ENCODE results near the gene SLC13A2.

Gene SLC13A2

GRCh38 chr17:28494445-28495188, 21.2 kb downstream of the SLC13A2 start:
- peak; percentile 36 for DNase-seq

- DNase-seq: no peak
These were observed 22.2 kb downstream of the SLC13A2 start for GRCh38 chr17:28495635-28496034.

- DNase-seq: no peak
These were observed 24.5 kb downstream of the SLC13A2 start for GRCh38 chr17:28497931-28498330.

- no peak for DNase-seq
These were observed 25.4 kb downstream of the SLC13A2 start for GRCh38 chr17:28498652-28499363.

DNA sequence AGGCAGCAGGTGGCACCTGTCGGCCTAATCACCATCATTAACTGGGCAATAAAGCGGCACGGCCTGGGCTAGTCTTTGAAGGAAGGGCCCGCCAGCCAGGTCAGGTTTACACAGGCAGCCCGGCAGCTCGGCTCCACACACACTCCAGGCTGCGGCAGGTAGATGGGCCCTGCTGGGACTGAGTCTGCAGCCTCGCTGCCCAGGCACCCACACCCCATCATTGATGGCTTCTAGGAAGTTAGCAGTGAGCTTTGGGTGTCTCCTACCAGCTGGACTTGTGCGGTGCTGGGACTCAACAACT, 25.9 kb downstream of the SLC13A2 start:
- DNase-seq: no peak

DNA sequence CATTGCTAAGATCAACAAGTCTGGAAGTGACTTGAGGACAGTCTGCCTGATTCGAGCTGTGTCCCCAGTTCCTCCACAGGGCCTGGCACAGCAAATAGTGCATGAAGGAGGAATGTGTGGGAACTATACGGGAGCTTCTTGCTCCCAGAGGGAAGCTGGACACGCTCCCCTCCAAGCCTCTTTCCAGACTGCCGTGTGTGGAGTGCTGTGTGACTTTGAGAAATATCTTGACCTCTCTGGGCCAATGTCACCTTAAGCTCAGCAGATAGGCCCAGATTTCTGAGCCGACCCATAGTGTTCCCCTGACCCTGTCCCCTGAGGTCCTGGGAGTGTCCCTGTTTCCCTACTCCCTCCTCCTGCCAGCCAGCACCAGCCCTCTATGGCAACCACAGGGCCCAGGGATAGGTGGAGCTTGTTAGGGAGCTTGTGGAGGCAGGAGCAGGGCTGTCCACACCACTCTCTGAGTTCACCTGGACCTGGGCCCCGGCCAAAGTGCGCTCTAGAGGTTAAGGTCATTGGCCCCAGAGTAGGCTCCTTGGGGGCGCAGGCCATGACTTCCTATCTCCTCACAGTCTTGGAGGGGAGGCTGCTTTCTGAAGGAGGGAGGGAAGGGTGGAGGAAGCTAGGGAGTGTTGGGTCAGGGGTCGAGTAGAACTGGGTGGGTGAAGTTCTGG, 26.4 kb downstream of the SLC13A2 start:
- DNase-seq: no peak

- DNase-seq: no peak
These were observed 27.4 kb downstream of the SLC13A2 start for GRCh38 chr17:28500712-28501379.

DNA sequence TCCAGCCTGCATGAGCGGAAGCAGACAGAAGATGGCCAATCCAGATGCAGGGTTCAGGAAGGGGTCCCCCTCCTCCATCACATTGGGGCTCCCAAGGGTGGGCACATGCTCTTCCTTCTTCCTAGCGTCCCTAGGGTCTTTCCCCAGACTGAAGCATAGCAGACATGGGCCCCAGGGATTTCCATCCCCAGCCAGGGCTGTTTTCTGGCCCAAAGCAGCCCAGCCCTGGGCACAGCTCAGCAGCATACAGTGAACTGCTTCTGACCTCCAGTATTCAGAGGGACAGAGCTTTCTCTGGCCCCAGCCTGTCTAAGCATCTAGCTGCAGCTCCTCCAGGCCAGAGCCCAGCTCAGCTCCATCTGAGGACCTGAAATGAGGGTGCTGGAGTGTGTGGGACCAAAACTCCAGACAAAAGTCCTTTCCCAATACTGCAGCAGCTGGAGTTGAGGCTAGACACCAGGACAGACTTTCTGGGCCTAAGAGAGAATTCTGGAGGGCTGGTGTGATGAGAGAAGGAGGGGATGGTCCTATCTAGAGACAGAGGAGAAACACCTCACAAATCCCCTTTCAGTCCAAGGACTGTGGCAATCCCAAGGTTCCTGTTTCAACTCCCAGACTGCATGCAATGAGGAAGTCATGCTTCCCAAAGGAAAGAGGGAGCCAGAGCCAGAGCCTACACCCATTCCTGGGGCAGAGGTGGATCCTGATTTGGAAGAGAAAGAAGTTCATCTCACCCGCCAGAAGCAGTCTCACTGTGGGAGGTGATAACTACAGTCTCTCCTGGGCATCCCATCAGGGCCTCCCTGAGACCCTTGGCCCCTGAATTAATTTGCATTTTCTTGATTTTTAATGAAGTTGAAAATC, 28.2 kb downstream of the SLC13A2 start:
- no peak for DNase-seq

DNA sequence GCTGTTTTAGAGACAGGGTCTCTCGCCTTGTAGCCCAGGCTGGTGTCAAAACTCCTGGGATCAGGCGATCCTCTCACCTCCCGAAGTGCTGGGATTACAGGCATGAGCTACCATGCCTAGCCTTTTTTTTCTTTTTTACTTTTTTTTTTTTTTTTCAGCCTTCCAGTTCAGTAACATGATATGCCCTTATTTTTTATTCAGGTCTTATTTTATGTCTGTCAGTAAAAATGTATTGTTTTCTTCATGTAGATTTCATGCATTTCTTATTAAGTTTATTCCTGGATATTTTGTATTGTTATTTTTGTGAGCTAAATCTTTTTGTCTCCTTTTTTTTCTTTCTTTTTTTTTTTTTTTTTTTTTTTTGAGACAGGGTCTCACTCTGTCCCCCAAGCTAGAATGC, 30.0 kb downstream of the SLC13A2 start:
- no peak for DNase-seq

DNA sequence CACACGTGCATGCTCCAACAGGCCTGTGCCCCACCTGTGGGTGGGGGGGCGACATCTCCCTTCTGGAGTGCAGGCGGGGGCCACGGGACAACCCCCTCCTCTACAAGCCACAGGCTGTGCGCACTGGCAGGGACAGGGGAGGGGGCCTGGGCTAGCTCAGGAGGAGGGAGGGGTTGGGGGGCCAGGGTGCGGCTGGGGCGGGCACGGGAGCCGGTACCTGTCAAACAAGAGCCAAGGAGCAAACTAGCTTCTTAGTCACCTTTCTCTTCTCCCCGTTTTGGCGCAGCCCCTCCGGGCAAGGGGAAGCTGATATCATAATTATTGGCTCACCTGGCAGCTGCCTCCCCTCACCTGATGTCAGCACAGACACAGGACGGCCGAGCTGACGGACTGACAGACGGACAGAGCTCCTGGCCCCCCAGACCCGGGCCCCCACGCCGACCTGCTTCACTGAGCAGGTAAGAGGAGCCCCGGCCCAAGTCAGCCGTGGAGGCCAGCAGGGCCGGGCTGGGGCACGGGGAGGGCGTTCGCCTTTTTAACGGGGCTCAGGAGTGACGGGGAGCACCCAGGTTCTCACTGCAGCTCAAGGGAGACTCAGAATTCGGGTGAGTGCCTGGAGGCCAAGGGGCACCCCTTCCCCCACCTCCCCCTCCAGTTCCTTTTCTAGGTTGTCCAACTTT, 32.7 kb downstream of the SLC13A2 start, which contains the start of gene FOXN1:
FOXN1 (plus strand) TSS at position 363 of the 680 bp plus-strand sequence. CDS start 17,622 bp downstream, outside the sequence.
- no peak for DNase-seq

- DNase-seq: no peak
These were observed 33.5 kb downstream of the SLC13A2 start for GRCh38 chr17:28506763-28507487.

DNA sequence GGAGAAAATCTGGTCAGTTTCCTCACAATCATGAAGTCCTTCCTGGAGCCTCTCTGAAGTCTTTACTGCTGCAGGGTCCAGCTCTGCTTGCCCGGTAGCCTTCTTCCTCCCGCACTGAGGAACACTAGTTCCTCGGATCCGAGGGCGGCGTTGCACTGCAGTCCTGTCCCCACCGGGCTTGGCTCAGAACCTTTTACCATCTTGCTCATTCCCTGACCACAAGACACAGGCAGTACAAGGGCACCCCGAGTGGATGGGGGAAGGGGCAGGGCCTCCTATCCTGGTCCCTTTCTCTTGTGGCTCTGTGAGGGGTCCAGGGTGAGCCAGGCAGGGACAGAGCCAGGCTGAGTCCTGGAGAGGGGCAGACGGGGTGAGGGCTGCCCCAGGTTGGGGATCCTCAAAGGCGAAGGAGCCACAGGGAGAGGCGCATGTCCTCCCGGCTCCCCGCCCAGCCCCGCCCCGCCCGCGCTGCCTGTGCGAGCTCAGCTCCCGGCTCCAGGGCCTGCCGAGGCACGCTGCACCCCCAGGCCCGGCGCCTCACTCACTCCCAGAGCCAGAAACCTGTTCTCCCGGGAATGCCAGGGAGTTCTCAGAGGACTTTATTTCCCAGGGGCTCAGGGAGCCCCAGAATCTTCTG, 34.2 kb downstream of the SLC13A2 start:
- no peak for DNase-seq

GRCh38 chr17:28508211-28508724, 34.8 kb downstream of the SLC13A2 start:
- DNase-seq: no peak

- peak; percentile 70 for DNase-seq
These were observed 36.3 kb downstream of the SLC13A2 start for GRCh38 chr17:28509789-28510188.

DNA sequence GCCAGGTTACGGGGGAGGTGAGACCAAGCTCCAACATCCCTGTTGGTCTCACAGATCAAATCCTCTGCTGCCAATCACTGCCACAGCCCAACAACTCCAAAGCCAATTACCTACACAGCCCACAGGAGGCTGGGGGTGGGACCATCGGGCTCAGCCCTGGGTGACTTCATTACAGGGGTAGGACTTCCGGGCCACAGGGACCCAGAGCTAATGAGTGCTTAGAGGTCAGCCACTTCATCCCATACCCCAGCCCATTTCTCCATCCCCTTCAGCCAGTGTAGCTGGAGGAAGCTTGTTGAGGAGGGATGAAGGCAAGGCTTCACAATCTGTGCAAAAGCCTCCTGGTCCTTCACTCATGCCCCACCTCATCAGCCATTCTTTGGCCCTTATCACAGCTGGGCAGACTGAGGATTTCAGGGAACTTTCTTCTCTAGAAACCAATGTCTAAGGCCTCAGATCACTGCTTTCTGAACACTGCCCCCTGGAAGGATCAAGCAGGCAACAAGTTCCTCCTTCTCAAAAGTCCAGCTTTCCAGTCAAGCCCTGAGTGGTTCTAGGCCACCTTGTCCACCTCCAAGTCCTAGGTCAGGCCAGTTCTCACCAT, 38.5 kb downstream of the SLC13A2 start:
- DNase-seq: no peak

DNA sequence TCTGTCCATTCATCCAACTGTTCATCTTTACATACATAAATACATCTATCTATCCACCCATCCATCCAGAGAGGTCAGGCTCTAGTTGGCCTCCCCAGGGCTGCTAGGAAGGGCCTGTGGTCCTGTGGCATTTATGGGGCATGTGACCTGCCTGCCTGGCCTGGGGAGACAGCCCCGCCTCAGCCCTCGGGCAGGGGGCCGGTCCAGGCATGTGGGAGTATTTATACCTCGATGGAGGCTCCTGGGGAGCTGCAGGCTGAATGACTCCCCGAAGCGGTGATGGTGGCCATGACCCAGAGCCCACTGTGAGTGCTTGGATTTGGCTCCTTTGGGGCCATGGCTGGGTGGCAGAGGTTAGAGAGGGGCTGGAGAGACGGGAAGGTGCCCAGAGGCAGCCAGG, 40.0 kb downstream of the SLC13A2 start:
- no peak for DNase-seq

DNA sequence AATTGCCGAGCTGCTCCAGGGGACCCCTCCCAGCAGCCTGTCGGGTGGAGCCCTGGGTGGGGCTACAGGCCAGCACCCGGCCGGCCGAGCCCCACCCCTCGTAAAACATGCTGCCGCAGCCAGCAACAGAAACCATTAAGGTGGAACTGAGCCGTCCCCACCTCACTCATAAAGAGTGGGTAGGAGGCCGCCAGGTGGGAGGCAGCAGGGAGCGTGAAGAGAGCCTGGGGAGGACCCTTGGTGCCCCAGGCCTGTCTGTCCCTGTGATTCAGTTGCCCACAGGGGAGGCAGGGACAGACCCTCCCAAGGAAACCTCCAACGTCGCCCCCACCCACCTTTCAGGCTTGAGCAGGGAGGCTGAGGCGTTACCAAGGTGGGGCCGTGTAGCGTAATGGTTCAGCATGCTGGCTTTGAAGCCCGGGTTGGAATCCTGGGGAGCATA, 41.1 kb downstream of the SLC13A2 start:
- DNase-seq: no peak

GRCh38 chr17:28515518-28515917, 42.1 kb downstream of the SLC13A2 start:
- no peak for DNase-seq

GRCh38 chr17:28518132-28518531, 44.7 kb downstream of the SLC13A2 start:
- peak; percentile 83 for DNase-seq

DNA sequence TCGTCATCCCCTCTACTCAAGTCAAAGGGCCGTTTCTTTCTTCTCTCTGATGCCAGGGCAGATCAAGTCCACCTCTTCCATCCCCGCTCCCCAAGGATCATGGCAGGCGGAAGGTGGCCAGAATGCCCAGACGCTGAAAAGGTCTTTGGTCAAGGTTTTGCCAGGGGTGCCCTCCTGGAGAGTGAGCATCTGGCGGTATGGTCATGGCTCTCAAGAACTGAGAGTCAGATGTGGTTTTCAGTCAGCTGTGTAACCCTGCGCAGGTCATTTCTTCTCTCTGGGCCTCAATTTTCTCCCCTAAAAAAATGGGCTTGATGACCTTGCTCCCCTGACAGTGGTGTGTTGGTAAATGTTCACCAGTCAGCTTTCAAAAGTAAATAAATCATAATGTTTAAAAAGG, 45.1 kb downstream of the SLC13A2 start:
- no peak for DNase-seq

All from MV-4-11 (cell line).